Mesendoderm (in vitro differentiated cells): Measurements from ENCODE around the gene KIF5C.

Source experiments
- DNase-seq: peaks from one replicate; pipeline ENCODE4 v3.0.0; 2013
- H2AK5ac ChIP-seq: 2 replicates; pipeline ENCODE4 v1.6.1; 2013; ENCODE audit warnings: low read length, inconsistent platforms
- H2BK120ac ChIP-seq: 2 replicates; pipeline ENCODE4 v1.6.1; 2013; ENCODE audit warnings: low read depth, mild to moderate bottlenecking, low read length, moderate library complexity, mixed read lengths
- H2BK15ac ChIP-seq: replicated peaks from 2 replicates; pipeline ENCODE4 v1.6.1; 2013; ENCODE audit warnings: low read depth, mild to moderate bottlenecking, moderate library complexity
- H2BK5ac ChIP-seq: 2 replicates; pipeline ENCODE4 v1.6.1; 2013; ENCODE audit warnings: low read length, inconsistent platforms
- H3K18ac ChIP-seq: 2 replicates; pipeline ENCODE4 v1.6.1; 2013; ENCODE audit warnings: mild to moderate bottlenecking, low read length, mixed read lengths
- H3K23ac ChIP-seq: one replicate; pipeline ENCODE4 v1.6.1; 2013; ENCODE audit warnings: low read length
- H3K27ac ChIP-seq: 2 replicates; pipeline ENCODE4 v1.5.1; 2013; ENCODE audit warnings: low read depth, mild to moderate bottlenecking, inconsistent platforms, low read length, moderate library complexity
- H3K27me3 ChIP-seq: 2 replicates; pipeline ENCODE4 v1.6.1; 2013; ENCODE audit warnings: low read length, control low read depth, mild to moderate bottlenecking, inconsistent platforms; ENCODE audit not compliant: insufficient read depth, poor library complexity
- H3K36me3 ChIP-seq: 2 replicates; pipeline ENCODE4 v1.6.1; 2013; ENCODE audit warnings: low read length, inconsistent platforms; ENCODE audit not compliant: control insufficient read depth, insufficient read depth
- H3K4ac ChIP-seq: one replicate; pipeline ENCODE4 v1.6.1; 2013; ENCODE audit warnings: low read depth, mild to moderate bottlenecking, low read length, moderate library complexity
- H3K4me1 ChIP-seq: 2 replicates; pipeline ENCODE4 v1.6.1; 2013; ENCODE audit warnings: low read depth, low read length, inconsistent platforms; ENCODE audit not compliant: control insufficient read depth
- H3K4me2 ChIP-seq: 2 replicates; pipeline ENCODE4 v1.6.1; 2013; ENCODE audit warnings: low read length
- H3K4me3 ChIP-seq: 2 replicates; pipeline ENCODE4 v1.5.1; 2013; ENCODE audit warnings: mild to moderate bottlenecking, low read length
- H3K56ac ChIP-seq: one replicate; pipeline ENCODE4 v1.6.1; 2013; ENCODE audit warnings: low read length
- H3K79me1 ChIP-seq: 2 replicates; pipeline ENCODE4 v1.6.1; 2013; ENCODE audit warnings: low read length, inconsistent platforms
- H3K79me2 ChIP-seq: 2 replicates; pipeline ENCODE4 v1.6.1; 2013; ENCODE audit warnings: mild to moderate bottlenecking, low read length; ENCODE audit not compliant: control insufficient read depth, insufficient read depth
- H3K9ac ChIP-seq: 2 replicates; pipeline ENCODE4 v1.6.1; 2013; ENCODE audit warnings: low read length, inconsistent platforms
- H4K5ac ChIP-seq: one replicate; pipeline ENCODE4 v1.6.1; 2013; ENCODE audit warnings: low read length
- H4K8ac ChIP-seq: one replicate; pipeline ENCODE4 v1.6.1; 2013; ENCODE audit warnings: low read depth, mild to moderate bottlenecking, control low read depth, low read length, moderate library complexity
- WGBS: extraction: QIAGEN DNeasy Blood & Tissue Kit; methylation state at CpG from one replicate; pipeline ENCODE4 v1.1.7; 2013; ENCODE audit warnings: low lambda C conversion rate, missing lambda C conversion rate; ENCODE audit not compliant: insufficient coverage; ENCODE audit errors: extremely low coverage; 5-methylcytosine and 5-hydroxymethylcytosine counted together

Gene KIF5C

GRCh38 chr2:148920559-148920958, 45.5 kb downstream of the KIF5C start:
- no peak overlapping the region for H2BK5ac ChIP-seq
- no peak overlapping the region for H3K4ac ChIP-seq
- no peak overlapping the region for H3K56ac ChIP-seq
- no peak for DNase-seq
- H3K9ac ChIP-seq = no peak overlapping the region
- no CpG with 5 or more reads among the region's 1 CpG for WGBS
- H3K27ac ChIP-seq = no peak overlapping the region
- no peaks in the 10 kb centered on the region for H3K79me2 ChIP-seq
- peaks cover 2% of the 10 kb centered on the region for H3K79me1 ChIP-seq
- H3K27me3 ChIP-seq = no peaks in the 10 kb centered on the region
- no peak overlapping the region for H3K4me2 ChIP-seq
- no peak overlapping the region for H4K5ac ChIP-seq
- H3K18ac ChIP-seq = no peak overlapping the region
- H2BK15ac ChIP-seq = no peak overlapping the region
- H2AK5ac ChIP-seq = no peak overlapping the region
- H3K4me3 ChIP-seq = no peak overlapping the region
- no peak overlapping the region for H3K23ac ChIP-seq
- H3K4me1 ChIP-seq = no peaks in the 10 kb centered on the region
- H4K8ac ChIP-seq = no peak overlapping the region
- no peak overlapping the region for H2BK120ac ChIP-seq
- H3K36me3 ChIP-seq = no peaks in the 10 kb centered on the region

- no peak overlapping the region for H3K18ac ChIP-seq
- no peak overlapping the region for H3K23ac ChIP-seq
- no peak overlapping the region for H2BK120ac ChIP-seq
- H3K27me3 ChIP-seq = no peaks in the 10 kb centered on the region
- peaks cover 2% of the 10 kb centered on the region for H3K79me1 ChIP-seq
- H3K4me3 ChIP-seq = no peak overlapping the region
- no peak overlapping the region for H3K27ac ChIP-seq
- H4K8ac ChIP-seq = no peak overlapping the region
- no peaks in the 10 kb centered on the region for H3K36me3 ChIP-seq
- no peak overlapping the region for H2BK15ac ChIP-seq
- no peak overlapping the region for H3K4ac ChIP-seq
- no peak overlapping the region for H3K56ac ChIP-seq
- H3K9ac ChIP-seq = no peak overlapping the region
- H2AK5ac ChIP-seq = no peak overlapping the region
- no CpG with 5 or more reads among the region's 5 CpGs for WGBS
- no peaks in the 10 kb centered on the region for H3K79me2 ChIP-seq
- no peaks in the 10 kb centered on the region for H3K4me1 ChIP-seq
- H3K4me2 ChIP-seq = no peak overlapping the region
- DNase-seq = no peak
- H2BK5ac ChIP-seq = no peak overlapping the region
- H4K5ac ChIP-seq = no peak overlapping the region
Measured at GRCh38 chr2:148922062-148922461, 47.0 kb downstream of the KIF5C start.

GRCh38 chr2:148922776-148923475, 47.9 kb downstream of the KIF5C start:
- Histone ChIP-seq H2BK120ac (no peak overlapping the region), H4K5ac (no peak overlapping the region), H3K23ac (no peak overlapping the region), H3K79me2 (no peaks in the 10 kb centered on the region), H3K4ac (no peak overlapping the region), H2AK5ac (no peak overlapping the region), H3K9ac (no peak overlapping the region), H4K8ac (no peak overlapping the region), H3K27me3 (no peaks in the 10 kb centered on the region), H3K4me2 (no peak overlapping the region), H2BK5ac (no peak overlapping the region), H3K36me3 (no peaks in the 10 kb centered on the region), H3K18ac (no peak overlapping the region), H3K79me1 (peaks cover 2% of the 10 kb centered on the region), H3K56ac (no peak overlapping the region), H3K4me1 (no peaks in the 10 kb centered on the region), H3K4me3 (no peak overlapping the region), H3K27ac (no peak overlapping the region), H2BK15ac (no peak overlapping the region)
- no CpG with 5 or more reads among the region's 3 CpGs for WGBS
- no peak for DNase-seq

GRCh38 chr2:148924514-148925178, 49.6 kb downstream of the KIF5C start:
- no peak overlapping the region for H3K4me2 ChIP-seq
- no peak overlapping the region for H3K4me3 ChIP-seq
- H3K79me2 ChIP-seq = no peaks in the 10 kb centered on the region
- no peak for DNase-seq
- no peak overlapping the region for H3K27ac ChIP-seq
- H3K4ac ChIP-seq = no peak overlapping the region
- no peak overlapping the region for H2BK120ac ChIP-seq
- H3K18ac ChIP-seq = no peak overlapping the region
- H3K23ac ChIP-seq = no peak overlapping the region
- no peak overlapping the region for H4K8ac ChIP-seq
- H2BK15ac ChIP-seq = no peak overlapping the region
- H4K5ac ChIP-seq = no peak overlapping the region
- no CpG with 5 or more reads among the region's 4 CpGs for WGBS
- no peaks in the 10 kb centered on the region for H3K27me3 ChIP-seq
- H3K9ac ChIP-seq = no peak overlapping the region
- H3K79me1 ChIP-seq = no peaks in the 10 kb centered on the region
- H2AK5ac ChIP-seq = no peak overlapping the region
- H3K4me1 ChIP-seq = peaks cover 2% of the 10 kb centered on the region
- H2BK5ac ChIP-seq = no peak overlapping the region
- no peak overlapping the region for H3K56ac ChIP-seq
- no peaks in the 10 kb centered on the region for H3K36me3 ChIP-seq

GRCh38 chr2:148926291-148926961, 51.4 kb downstream of the KIF5C start:
- H3K18ac ChIP-seq = peak overlapping the region; percentile 11
- H2BK120ac ChIP-seq = no peak overlapping the region
- no peaks in the 10 kb centered on the region for H3K27me3 ChIP-seq
- no peak overlapping the region for H3K56ac ChIP-seq
- no peak overlapping the region for H3K4ac ChIP-seq
- no peak overlapping the region for H3K4me3 ChIP-seq
- no peaks in the 10 kb centered on the region for H3K36me3 ChIP-seq
- H4K8ac ChIP-seq = no peak overlapping the region
- no peaks in the 10 kb centered on the region for H3K79me1 ChIP-seq
- peak; percentile 74 for DNase-seq
- WGBS = no CpG with 5 or more reads among the region's 33 CpGs
- no peak overlapping the region for H4K5ac ChIP-seq
- no peak overlapping the region for H2BK15ac ChIP-seq
- H3K23ac ChIP-seq = no peak overlapping the region
- H3K27ac ChIP-seq = no peak overlapping the region
- no peak overlapping the region for H2AK5ac ChIP-seq
- no peak overlapping the region for H2BK5ac ChIP-seq
- no peak overlapping the region for H3K9ac ChIP-seq
- no peaks in the 10 kb centered on the region for H3K79me2 ChIP-seq
- H3K4me2 ChIP-seq = no peak overlapping the region
- H3K4me1 ChIP-seq = peaks cover 2% of the 10 kb centered on the region
